ENCODE data around the gene FKRP. TPM values are rescaled to one million over a fixed set of nuclear protein-coding genes. Genes with fewer than 3 reads are reported as not detected.

The FKRP gene
- total RNA-seq, 1 experiment from 2014 or later, result 10.6 TPM

DNA sequence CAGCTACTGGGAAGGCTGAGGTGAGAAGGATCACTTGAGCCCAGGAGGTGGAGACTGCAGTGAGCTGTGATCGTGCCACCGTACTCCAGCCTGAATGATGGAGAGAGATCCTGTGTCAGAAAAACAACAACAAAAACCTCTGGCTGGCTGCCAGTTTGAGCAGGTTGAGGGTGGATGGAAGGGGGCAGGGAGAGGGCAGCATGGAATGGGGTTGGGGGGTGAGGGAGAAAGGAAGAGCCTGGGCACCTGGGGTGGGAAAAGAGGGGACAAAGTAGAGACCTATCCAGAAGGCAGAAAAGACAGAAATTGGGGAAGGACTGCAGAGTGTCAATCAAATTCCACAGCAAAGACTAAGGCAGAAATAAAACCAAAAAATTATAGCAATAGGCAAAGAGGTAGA, 37.8 kb downstream of the FKRP start:
- H3K9me3 ChIP-seq (ENCODE audit: insufficient read depth, low read depth), result no peaks in the 10 kb centered on the region
- H2AFZ ChIP-seq, result no peak overlapping the region
- no peak for DNase-seq
- no peaks in the 10 kb centered on the region for H3K9me2 ChIP-seq (ENCODE audit: insufficient read depth)
- H3K4me1 ChIP-seq (replicated peaks; ENCODE audit: insufficient read depth), result peaks cover 51% of the 10 kb centered on the region
- POLR2A ChIA-PET (ENCODE audit: unreplicated experiment), result interaction anchor here (0.5 kb wide), 1 partner anchor 52 kb away, joined by 28 read pairs; no protein-coding TSS in a partner anchor
- TF ChIP-seq EZH2 (IDR thresholded peaks at IDR 0.05; ENCODE audit: low read depth), result no peak
- TF ChIP-seq, protein P1, sequence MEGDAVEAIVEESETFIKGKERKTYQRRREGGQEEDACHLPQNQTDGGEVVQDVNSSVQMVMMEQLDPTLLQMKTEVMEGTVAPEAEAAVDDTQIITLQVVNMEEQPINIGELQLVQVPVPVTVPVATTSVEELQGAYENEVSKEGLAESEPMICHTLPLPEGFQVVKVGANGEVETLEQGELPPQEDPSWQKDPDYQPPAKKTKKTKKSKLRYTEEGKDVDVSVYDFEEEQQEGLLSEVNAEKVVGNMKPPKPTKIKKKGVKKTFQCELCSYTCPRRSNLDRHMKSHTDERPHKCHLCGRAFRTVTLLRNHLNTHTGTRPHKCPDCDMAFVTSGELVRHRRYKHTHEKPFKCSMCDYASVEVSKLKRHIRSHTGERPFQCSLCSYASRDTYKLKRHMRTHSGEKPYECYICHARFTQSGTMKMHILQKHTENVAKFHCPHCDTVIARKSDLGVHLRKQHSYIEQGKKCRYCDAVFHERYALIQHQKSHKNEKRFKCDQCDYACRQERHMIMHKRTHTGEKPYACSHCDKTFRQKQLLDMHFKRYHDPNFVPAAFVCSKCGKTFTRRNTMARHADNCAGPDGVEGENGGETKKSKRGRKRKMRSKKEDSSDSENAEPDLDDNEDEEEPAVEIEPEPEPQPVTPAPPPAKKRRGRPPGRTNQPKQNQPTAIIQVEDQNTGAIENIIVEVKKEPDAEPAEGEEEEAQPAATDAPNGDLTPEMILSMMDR (conservative IDR thresholded peaks at IDR 0.05), result no peak
- CTCF ChIA-PET, result interaction anchor here (0.7 kb wide), 2 partner anchors 50 to 252 kb away, joined by 3 to 6 read pairs; no protein-coding TSS in a partner anchor
- intact Hi-C loops (cut with micrococcal nuclease; ENCODE audit: unreplicated experiment), result loop anchor here (2.0 kb wide), 1 partner anchor 57 kb away; no protein-coding TSS in a partner anchor
- no TSS peak for BruUV-seq (replicated peaks)
- H3K79me2 ChIP-seq (ENCODE audit: low read depth), result peaks cover 93% of the 10 kb centered on the region
- peak overlapping the region; percentile 92 for H3K27ac ChIP-seq
- H3K36me3 ChIP-seq (ENCODE audit: low read depth), result peaks cover 62% of the 10 kb centered on the region
- H4K20me1 ChIP-seq (ENCODE audit: insufficient read depth), result peaks cover 34% of the 10 kb centered on the region
- H3K4me2 ChIP-seq, result peak overlapping the region; percentile 83
- H3K27me3 ChIP-seq (ENCODE audit: insufficient read depth, low read depth), result no peaks in the 10 kb centered on the region
- peaks cover 74% of the 10 kb centered on the region for H3F3A ChIP-seq (ENCODE audit: insufficient read depth, low read depth)
- H3K4me3 ChIP-seq, result peak overlapping the region; percentile 98

DNA sequence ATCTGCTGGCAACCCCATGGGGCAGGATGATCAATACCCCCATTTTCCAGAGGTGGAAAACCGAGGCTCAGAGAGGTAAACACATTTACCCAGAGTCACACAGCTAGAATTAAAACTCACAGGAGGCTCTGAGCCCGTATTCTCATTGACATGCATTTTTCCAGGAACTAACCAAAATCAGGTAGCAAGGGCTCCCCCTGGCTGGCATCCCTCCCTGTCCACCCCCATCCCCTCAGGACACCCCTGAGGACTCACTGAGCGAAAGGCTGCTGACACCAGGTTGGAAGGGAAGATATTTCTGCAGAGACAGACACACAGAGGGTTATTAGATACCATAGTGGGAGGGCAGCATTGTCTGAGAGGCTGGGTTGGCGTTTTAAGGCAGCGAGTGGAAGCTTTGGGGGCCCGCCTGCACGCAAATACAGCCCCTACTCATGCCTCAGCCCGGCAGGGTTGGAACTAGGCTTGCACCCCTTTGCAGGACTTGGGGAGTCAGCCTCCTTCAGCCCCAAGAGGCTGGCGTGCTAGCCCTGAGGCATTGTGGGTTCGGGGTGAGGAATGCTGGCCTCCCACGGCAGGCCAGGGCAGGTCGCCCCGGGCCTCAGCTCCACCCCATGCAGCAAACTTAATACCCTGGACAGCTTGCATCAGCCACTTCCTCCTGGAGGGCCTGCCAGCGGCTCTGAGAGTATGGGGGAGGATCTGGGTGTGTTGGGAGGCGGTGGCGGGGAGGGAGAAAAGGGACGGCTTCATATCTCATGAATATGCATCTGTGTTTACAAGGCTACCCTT, 38.6 kb downstream of the FKRP start:
- peaks cover 59% of the 10 kb centered on the region for H3K4me1 ChIP-seq (replicated peaks; ENCODE audit: insufficient read depth)
- peaks cover 85% of the 10 kb centered on the region for H3K79me2 ChIP-seq (ENCODE audit: low read depth)
- intact Hi-C loops (cut with micrococcal nuclease; ENCODE audit: unreplicated experiment), result loop anchor here (2.0 to 5.0 kb wide), 3 partner anchors 52 to 118 kb away; no protein-coding TSS in a partner anchor
- no peaks in the 10 kb centered on the region for H3K9me3 ChIP-seq (ENCODE audit: insufficient read depth, low read depth)
- H4K20me1 ChIP-seq (ENCODE audit: insufficient read depth), result peaks cover 26% of the 10 kb centered on the region
- TF ChIP-seq EZH2 (IDR thresholded peaks at IDR 0.05; ENCODE audit: low read depth), result no peak
- TF ChIP-seq, protein P1 (conservative IDR thresholded peaks at IDR 0.05), result peak; percentile 67
- H3K4me3 ChIP-seq, result peak overlapping the region; percentile 98
- 0 out of 2 replicates have a peak overlapping the region, but pooled peaks have one; percentile 8 for H2AFZ ChIP-seq
- POLR2A ChIA-PET (ENCODE audit: unreplicated experiment), result interaction anchor here (0.5 to 0.7 kb wide), 5 partner anchors 15 to 992 kb away, joined by 3 to 28 read pairs (median 4); no protein-coding TSS in a partner anchor
- peaks cover 75% of the 10 kb centered on the region for H3F3A ChIP-seq (ENCODE audit: insufficient read depth, low read depth)
- peaks cover 56% of the 10 kb centered on the region for H3K36me3 ChIP-seq (ENCODE audit: low read depth)
- CTCF ChIA-PET, result interaction anchor here (0.6 to 0.8 kb wide), 2 partner anchors 63 to 70 kb away, joined by 6 to 7 read pairs; no protein-coding TSS in a partner anchor
- peak; percentile 93 to 97 for DNase-seq
- no peaks in the 10 kb centered on the region for H3K9me2 ChIP-seq (ENCODE audit: insufficient read depth)
- BruUV-seq (replicated peaks), result no TSS peak
- H3K27ac ChIP-seq, result peak overlapping the region; percentile 92
- peak overlapping the region; percentile 83 for H3K4me2 ChIP-seq
- no peaks in the 10 kb centered on the region for H3K27me3 ChIP-seq (ENCODE audit: insufficient read depth, low read depth)

- intact Hi-C loops (cut with micrococcal nuclease; ENCODE audit: unreplicated experiment), result loop anchor here (2.0 to 5.0 kb wide), 3 partner anchors 53 to 117 kb away; no protein-coding TSS in a partner anchor
- Histone ChIP-seq H3K9me3 (ENCODE audit: insufficient read depth, low read depth) (no peaks in the 10 kb centered on the region), H3F3A (ENCODE audit: insufficient read depth, low read depth) (peaks cover 74% of the 10 kb centered on the region), H3K4me2 (peak overlapping the region; percentile 83), H4K20me1 (ENCODE audit: insufficient read depth) (peaks cover 20% of the 10 kb centered on the region), H3K4me1 (replicated peaks; ENCODE audit: insufficient read depth) (peaks cover 61% of the 10 kb centered on the region), H3K9me2 (ENCODE audit: insufficient read depth) (no peaks in the 10 kb centered on the region), H2AFZ (no peak overlapping the region), H3K4me3 (peak overlapping the region; percentile 98), H3K79me2 (ENCODE audit: low read depth) (peaks cover 76% of the 10 kb centered on the region), H3K27me3 (ENCODE audit: insufficient read depth, low read depth) (no peaks in the 10 kb centered on the region), H3K27ac (peak overlapping the region; percentile 92), H3K36me3 (ENCODE audit: low read depth) (peaks cover 50% of the 10 kb centered on the region)
- no peak for DNase-seq
- ChIA-PET POLR2A (ENCODE audit: unreplicated experiment) (interaction anchor here (0.5 to 0.7 kb wide), 4 partner anchors 16 to 650 kb away, joined by 3 to 4 read pairs (median 4); no protein-coding TSS in a partner anchor), CTCF (interaction anchor here (0.5 to 0.8 kb wide), 5 partner anchors 37 to 211 kb away, joined by 3 to 7 read pairs (median 6); no protein-coding TSS in a partner anchor)
- TF ChIP-seq EZH2 (IDR thresholded peaks at IDR 0.05; ENCODE audit: low read depth), result no peak
- TF ChIP-seq, protein P1 (conservative IDR thresholded peaks at IDR 0.05), result no peak
- BruUV-seq (replicated peaks), result no TSS peak
These were observed 39.5 kb downstream of the FKRP start for GRCh38 chr19:46785054-46785979.

All from PC-9 (cell line).